Fibroblast of villous mesenchyme (primary cell): ENCODE results near the gene AQP4. TPM values are rescaled to one million over a fixed set of nuclear protein-coding genes. Genes with fewer than 3 reads are reported as not detected.

Experiments
- DNase-seq: peaks from one replicate; pipeline ENCODE4 v3.0.0-alpha.2; 2010; ENCODE audit warnings: low read depth
- H3K4me3 ChIP-seq: 2 replicates; pipeline ENCODE4 v1.5.1; 2011; ENCODE audit warnings: low read depth, mild to moderate bottlenecking, low read length
- total RNA-seq: library from RNA; depleted of rRNA; stranded (reverse); fragments of >200 nt; gene quantifications from 2 replicates; pipeline ENCODE4 v1.2.3, GENCODE V29; 2012
- TF ChIP-seq, protein P1 (sequence below): IDR thresholded peaks from 2 replicates; pipeline ENCODE4 v1.5.1; 2012; ENCODE audit warnings: low read depth, mild to moderate bottlenecking, low read length; ENCODE audit not compliant: insufficient read depth

AQP4 gene
- total RNA-seq, 1 donor, result not detected

DNA sequence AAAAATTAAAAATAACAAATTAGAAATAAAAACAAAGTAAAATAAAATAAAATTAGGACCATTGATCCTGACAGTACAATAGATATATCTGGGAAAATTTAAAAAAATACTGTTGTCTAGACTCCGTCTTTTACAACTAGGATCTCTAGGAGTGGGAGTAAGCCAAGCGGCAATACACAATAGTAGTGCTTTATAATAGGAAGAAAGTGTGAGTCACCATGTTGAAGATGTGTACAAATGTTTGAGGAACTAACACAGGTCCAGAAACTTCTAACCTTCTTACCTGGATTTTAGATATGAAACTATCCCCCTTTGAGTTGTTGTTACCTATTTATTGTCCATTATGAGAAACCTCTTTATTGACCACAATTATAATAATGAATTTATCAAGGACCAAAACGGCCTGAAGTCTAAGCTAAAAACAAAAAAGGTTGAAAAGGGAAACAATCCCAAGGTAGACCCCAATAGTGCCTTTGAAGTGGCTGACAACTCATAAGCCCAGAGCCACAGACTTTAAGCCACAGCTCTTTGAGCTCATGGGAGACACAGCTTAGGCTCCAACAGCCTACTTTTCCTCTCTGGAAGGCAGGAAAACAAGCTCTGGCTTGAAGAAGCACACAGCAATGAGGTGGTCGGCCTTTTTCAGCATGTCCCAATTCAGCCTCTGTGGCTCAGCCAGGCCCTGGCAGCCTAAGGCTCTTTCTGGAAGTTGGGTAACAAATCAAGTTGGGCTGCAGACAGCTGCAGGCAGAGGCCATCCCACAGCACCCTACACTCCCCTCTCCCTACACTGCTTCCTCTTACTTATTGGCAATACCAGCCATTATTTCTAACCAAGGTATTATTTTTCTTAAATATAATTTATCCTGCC lies 62.9 kb downstream of the AQP4 start:
- no peak for DNase-seq
- H3K4me3 ChIP-seq, result no peak overlapping the region
- TF ChIP-seq, protein P1, sequence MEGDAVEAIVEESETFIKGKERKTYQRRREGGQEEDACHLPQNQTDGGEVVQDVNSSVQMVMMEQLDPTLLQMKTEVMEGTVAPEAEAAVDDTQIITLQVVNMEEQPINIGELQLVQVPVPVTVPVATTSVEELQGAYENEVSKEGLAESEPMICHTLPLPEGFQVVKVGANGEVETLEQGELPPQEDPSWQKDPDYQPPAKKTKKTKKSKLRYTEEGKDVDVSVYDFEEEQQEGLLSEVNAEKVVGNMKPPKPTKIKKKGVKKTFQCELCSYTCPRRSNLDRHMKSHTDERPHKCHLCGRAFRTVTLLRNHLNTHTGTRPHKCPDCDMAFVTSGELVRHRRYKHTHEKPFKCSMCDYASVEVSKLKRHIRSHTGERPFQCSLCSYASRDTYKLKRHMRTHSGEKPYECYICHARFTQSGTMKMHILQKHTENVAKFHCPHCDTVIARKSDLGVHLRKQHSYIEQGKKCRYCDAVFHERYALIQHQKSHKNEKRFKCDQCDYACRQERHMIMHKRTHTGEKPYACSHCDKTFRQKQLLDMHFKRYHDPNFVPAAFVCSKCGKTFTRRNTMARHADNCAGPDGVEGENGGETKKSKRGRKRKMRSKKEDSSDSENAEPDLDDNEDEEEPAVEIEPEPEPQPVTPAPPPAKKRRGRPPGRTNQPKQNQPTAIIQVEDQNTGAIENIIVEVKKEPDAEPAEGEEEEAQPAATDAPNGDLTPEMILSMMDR, result no peak
